HepG2 (cell line): ENCODE data around the gene ATP8B4. TPM values are rescaled to one million over a fixed set of nuclear protein-coding genes. Genes with fewer than 3 reads are reported as not detected.
A peak's percentile ranks its signal among the peaks of the same experiment; 100 is the strongest.

ENCODE experiments used
- ATAC-seq: fragments of 200-7000 bp; cut with Tn5 transposase; 3 replicates; pipeline ENCODE4 v1.9.1; 2020; ENCODE audit warnings: mild to moderate bottlenecking, moderate library complexity
- BruUV-seq: library from RNA; stranded (reverse); fragments of 400-500 nt; replicated peaks from 2 replicates; lab custom pipeline; 2021; lab: Mats Ljungman, UMichigan
- CTCF ChIA-PET: fragments of 300-600 bp; formaldehyde crosslinking; extraction: SDS; loops from one replicate; lab custom pipeline; 2021; ENCODE audit warnings: low total read pairs, inconsistent platforms, low intra/inter-chr PET ratio; lab: Yijun Ruan, JAX
- POLR2A ChIA-PET: fragments of 350-600 bp; sonication (Branson Sonifier 250); formaldehyde crosslinking; loops from one replicate; lab custom pipeline; 2020; ENCODE audit warnings: antibody characterized with exemption, inconsistent platforms; lab: Yijun Ruan, JAX
- DNase-seq: peaks from one replicate; pipeline ENCODE4 v3.0.0-alpha.2; 2015; ENCODE audit warnings: low spot score
- FAIRE-seq: peaks from 3 replicates; lab custom pipeline; 2011; peaks lifted over from hg19 to GRCh38; lab: Jason Lieb, UNC
- H2AFZ ChIP-seq: one replicate; pipeline ENCODE4 v1.6.1; 2011; ENCODE audit warnings: low read length, inconsistent platforms
- H3K27ac ChIP-seq: fragments of 300-600 bp; 3 replicates; pipeline ENCODE4 v1.8.0; 2011; ENCODE audit warnings: mixed run types, mild to moderate bottlenecking, mixed read lengths, low read length, inconsistent platforms; ENCODE audit not compliant: insufficient read depth; ENCODE audit errors: extremely low read length
- H3K27me3 ChIP-seq, 2 experiments: fragments of 200-600 bp in 1 of 2; 2 replicates in 1 of 2; 3 replicates in 1 of 2; pipeline versions ENCODE4 v1.6.0 to v1.8.0; 2011; ENCODE audit warnings: low read length in 2 of 2, mild to moderate bottlenecking in 2 of 2, moderate library complexity in 2 of 2, inconsistent platforms in 1 of 2; ENCODE audit not compliant: insufficient read depth in 2 of 2, control insufficient read depth in 1 of 2
- H3K36me3 ChIP-seq, 2 experiments: fragments of 200-600 bp in 1 of 2; replicated peaks in 1 of 2; 2 replicates in 1 of 2; 3 replicates in 1 of 2; pipeline versions ENCODE4 v1.5.1 to v1.8.0; 2011; ENCODE audit warnings: low read length in 2 of 2, inconsistent platforms in 1 of 2; ENCODE audit not compliant: insufficient read depth in 2 of 2, control insufficient read depth in 1 of 2
- H3K4me1 ChIP-seq: 2 replicates; pipeline ENCODE4 v1.5.1; 2012; ENCODE audit warnings: low read length, inconsistent platforms; ENCODE audit not compliant: insufficient read depth
- H3K4me2 ChIP-seq: 2 replicates; pipeline ENCODE4 v1.6.0; 2011; ENCODE audit warnings: low read depth, low read length, inconsistent platforms
- H3K4me3 ChIP-seq, 3 experiments: fragments of 200-600 bp in 1 of 3; sonication (generic), shearing (Covaris generic) in 1 of 3; replicated peaks in 1 of 3; 2 replicates each; pipeline ENCODE4 v1.5.1; 2011 to 2016; ENCODE audit warnings: low read length in 3 of 3, inconsistent platforms in 2 of 3, low read depth in 2 of 3, mild to moderate bottlenecking in 2 of 3, control low read depth in 1 of 3, mixed read lengths in 1 of 3; ENCODE audit not compliant: insufficient read depth in 1 of 3
- H3K79me2 ChIP-seq: one replicate; pipeline ENCODE4 v1.6.1; 2011; ENCODE audit warnings: low read length, inconsistent platforms; ENCODE audit not compliant: insufficient read depth
- H3K9ac ChIP-seq: 2 replicates; pipeline ENCODE4 v1.6.0; 2011; ENCODE audit warnings: mild to moderate bottlenecking, low read depth, low read length, inconsistent platforms; ENCODE audit not compliant: insufficient read depth
- H3K9me3 ChIP-seq: 2 replicates; pipeline ENCODE4 v1.5.1; 2012; ENCODE audit warnings: mild to moderate bottlenecking, low read length
- H4K20me1 ChIP-seq: 2 replicates; pipeline ENCODE4 v1.6.0; 2011; ENCODE audit warnings: inconsistent platforms, mild to moderate bottlenecking, low read length, moderate library complexity; ENCODE audit not compliant: insufficient read depth
- ARID4A ChIP-seq: sonication (generic); formaldehyde crosslinking; IDR thresholded peaks from 2 replicates; pipeline ENCODE4 v1.5.0; 2020; ENCODE audit warnings: mild to moderate bottlenecking, missing genetic modification reagents, borderline replicate concordance
- NBN ChIP-seq: fragments of 450-650 bp; conservative IDR thresholded peaks from 2 replicates; pipeline ENCODE4 v1.6.1; 2017
- NFAT5 ChIP-seq: sonication (generic); formaldehyde crosslinking; IDR thresholded peaks from 2 replicates; pipeline ENCODE4 v1.4.0; 2020; ENCODE audit warnings: missing genetic modification reagents
- RFX1 ChIP-seq: fragments of 450-650 bp; IDR thresholded peaks from 2 replicates; pipeline ENCODE4 v1.6.1; 2017
- ZBTB40 ChIP-seq, 2 experiments: fragments of 450-650 bp in 1 of 2; sonication (generic) in 1 of 2; formaldehyde crosslinking in 1 of 2; IDR thresholded peaks; 2 replicates each; pipeline versions ENCODE4 v1.6.1 to v1.8.0; 2016 to 2022; ENCODE audit warnings: antibody characterized with exemption in 1 of 2, mild to moderate bottlenecking in 1 of 2, missing genetic modification reagents in 1 of 2
- WGBS: methylation state at CpG from one replicate; pipeline ENCODE4 v1.1.6; 2017; ENCODE audit warnings: low lambda C conversion rate; 5-methylcytosine and 5-hydroxymethylcytosine counted together
- in situ Hi-C: cut with HindIII; loops from 2 replicates; pipeline ENCODE4 v1.10.0; 2017; ENCODE audit warnings: low pct_unique_long_range_greater_than_20kb; ENCODE audit not compliant: extremely low pct_ligation_motif_present
- intact Hi-C: fragments of 100-400 bp; cut with micrococcal nuclease; formaldehyde crosslinking; loops from one replicate; pipeline ENCODE4 v1.10.0; 2022; ENCODE audit not compliant: unreplicated experiment
- polyA plus RNA-seq, 8 experiments: library from polyadenylated mRNA; depleted of rRNA in 3 of 8; stranded (reverse) in 7 of 8; unstranded in 1 of 8; fragments of >200 nt; fragmentation: Illumina TruSeq in 4 of 8; extraction: Trizol in 4 of 8; gene quantifications; 2 replicates each; pipeline versions ENCODE4 v1.2.1 to v1.2.3, GENCODE V29; 2011 to 2016; ENCODE audit warnings: low read depth in 4 of 8, missing spikeins in 1 of 8, mixed read lengths in 1 of 8; ENCODE audit not compliant: insufficient read depth in 1 of 8
- total RNA-seq, 5 experiments: library from RNA; depleted of rRNA; stranded (reverse); fragments of >200 nt; fragmentation: Illumina TruSeq; extraction: Trizol; gene quantifications; 2 replicates each; pipeline ENCODE4 v1.2.3, GENCODE V29; 2016; ENCODE audit warnings: low read depth in 1 of 5

ATP8B4 gene
- total and polyA plus RNA-seq, 2 of the 13 experiments (the other 11 are each of a cell fraction or from before 2014, with no cell fraction given), result 0.24 to 0.69 TPM

GRCh38 chr15:50140098-50140497, 21.1 kb upstream of the ATP8B4 start:
- ATAC-seq, result no peak
- Histone ChIP-seq H3K4me3 (no peak overlapping the region), H3K36me3 (no peaks in the 10 kb centered on the region)
- TF ChIP-seq NFAT5 (CRISPR knock-in tag) (no peak), ARID4A (no peak), RFX1 (peak; percentile 9; the same call in 1 of the 2 replicates), ZBTB40 (IDR thresholded peaks at IDR 0.05) (no peak), ZBTB40 (CRISPR knock-in tag; IDR thresholded peaks at IDR 0.05) (no peak), NBN (no peak)
- TF ChIP-seq, all 625 proteins: peak for 1
- in situ Hi-C loops, result loop anchor here (10.0 kb wide), 1 partner anchor 1275 kb away; no protein-coding TSS in a partner anchor
- Histone ChIP-seq H3K9ac (no peak overlapping the region), H3K4me2 (no peak overlapping the region), H3K4me1 (no peaks in the 10 kb centered on the region), H3K79me2 (no peaks in the 10 kb centered on the region), H3K9me3 (no peaks in the 10 kb centered on the region), H3K27ac (no peak overlapping the region), H2AFZ (no peak overlapping the region), H3K27me3 (no peaks in the 10 kb centered on the region), H4K20me1 (no peaks in the 10 kb centered on the region)
- no TSS peak for BruUV-seq
- no peak for FAIRE-seq
- no peak for DNase-seq
- 0% methylated on average over 1 of the region's 1 CpG for WGBS
- ChIA-PET CTCF (no interaction called here), POLR2A (no interaction called here)
- intact Hi-C loops, result no loop called here
